Duodenal mucosa (tissue), 2 donors: ENCODE data around the gene WSB2.

Experiments used
- H3K27ac ChIP-seq: one replicate; pipeline ENCODE4 v1.7.0; 2013; ENCODE audit warnings: low read depth, low read length
- H3K27me3 ChIP-seq, 2 donors: one replicate each; pipeline ENCODE4 v1.7.0; 2013; ENCODE audit warnings: low read length in 2 of 2, control low read depth in 1 of 2; ENCODE audit not compliant: insufficient read depth in 2 of 2, control insufficient read depth in 1 of 2
- H3K36me3 ChIP-seq, 2 donors: one replicate each; pipeline ENCODE4 v1.7.0; 2013; ENCODE audit warnings: low read length in 2 of 2, control low read depth in 1 of 2; ENCODE audit not compliant: insufficient read depth in 2 of 2, control insufficient read depth in 1 of 2
- H3K4me1 ChIP-seq, 2 donors: one replicate each; pipeline ENCODE4 v1.7.0; 2013; ENCODE audit warnings: low read length in 2 of 2, control low read depth in 1 of 2; ENCODE audit not compliant: insufficient read depth in 2 of 2, control insufficient read depth in 1 of 2
- H3K4me3 ChIP-seq, 2 donors: one replicate each; pipeline ENCODE4 v1.7.0; 2013; ENCODE audit warnings: low read length in 2 of 2, low read depth in 1 of 2
- H3K9ac ChIP-seq, 2 donors: one replicate each; pipeline ENCODE4 v1.7.0; 2013; ENCODE audit warnings: low read length in 2 of 2, low read depth in 1 of 2
- H3K9me3 ChIP-seq, 2 donors: one replicate each; pipeline ENCODE4 v1.7.0; 2013; ENCODE audit warnings: low read length in 2 of 2, control low read depth in 1 of 2; ENCODE audit not compliant: control insufficient read depth in 1 of 2

WSB2 gene

GRCh38 chr12:118061011-118061872 lies at the start of gene WSB2:
TSS of gene WSB2 (minus strand) at chr12:118061179. CDS start at chr12:118061048, 131 bp downstream.
- H3K27me3 ChIP-seq = no peaks in the 10 kb centered on the region
- H3K9ac ChIP-seq = peak within 1 kb of the TSS; percentile 97 to 98
- peak within 1 kb of the TSS; percentile 92 for H3K27ac ChIP-seq
- peaks cover 0 to under 1% of the 10 kb centered on the region in 2 donors for H3K36me3 ChIP-seq
- peak within 1 kb of the TSS; percentile 90 to 91 for H3K4me3 ChIP-seq
- peaks cover 30 to 36% of the 10 kb centered on the region in 2 donors for H3K4me1 ChIP-seq
- H3K9me3 ChIP-seq = no peaks in the 10 kb centered on the region

- H3K4me1 ChIP-seq = peaks cover 0 to 16% of the 10 kb centered on the region in 2 donors
- H3K27ac ChIP-seq = no peak overlapping the region
- H3K9ac ChIP-seq = no peak overlapping the region
- no peaks in the 10 kb centered on the region for H3K9me3 ChIP-seq
- H3K4me3 ChIP-seq = no peak overlapping the region
- no peaks in the 10 kb centered on the region for H3K36me3 ChIP-seq
- no peaks in the 10 kb centered on the region for H3K27me3 ChIP-seq
Measured at GRCh38 chr12:118109088-118109487, 48.1 kb upstream of the WSB2 start.

GRCh38 chr12:118107694-118108093 lies 46.7 kb upstream of the WSB2 start:
- H3K4me1 ChIP-seq = peaks cover 0 to 17% of the 10 kb centered on the region in 2 donors
- H3K4me3 ChIP-seq = no peak overlapping the region
- H3K27ac ChIP-seq = no peak overlapping the region
- no peaks in the 10 kb centered on the region for H3K9me3 ChIP-seq
- H3K9ac ChIP-seq = no peak overlapping the region
- no peaks in the 10 kb centered on the region for H3K27me3 ChIP-seq
- H3K36me3 ChIP-seq = no peaks in the 10 kb centered on the region

- H3K4me3 ChIP-seq = no peak overlapping the region
Measured at GRCh38 chr12:118107011-118107410, 46.0 kb upstream of the WSB2 start.

GRCh38 chr12:118103601-118104382 lies 42.8 kb upstream of the WSB2 start, which contains the start of gene VSIG10:
TSS of gene VSIG10 (minus strand) at chr12:118104011. CDS start at chr12:118103671, 340 bp downstream.
- no peaks in the 10 kb centered on the region for H3K36me3 ChIP-seq
- no peaks in the 10 kb centered on the region for H3K27me3 ChIP-seq
- peaks cover 15 to 17% of the 10 kb centered on the region in 2 donors for H3K4me1 ChIP-seq
- H3K27ac ChIP-seq = peak within 1 kb of the TSS; percentile 50
- H3K9me3 ChIP-seq = no peaks in the 10 kb centered on the region
- H3K9ac ChIP-seq = peak within 1 kb of the TSS; percentile 75 to 81
- peak within 1 kb of the TSS; percentile 82 to 83 for H3K4me3 ChIP-seq

More at GRCh38 chr12:118107011-118107410, 46.0 kb upstream of the WSB2 start:
- Histone ChIP-seq H3K27ac (no peak overlapping the region), H3K4me1 (peaks cover 6 to 17% of the 10 kb centered on the region in 2 donors), H3K9ac (no peak overlapping the region), H3K27me3 (no peaks in the 10 kb centered on the region), H3K36me3 (no peaks in the 10 kb centered on the region), H3K9me3 (no peaks in the 10 kb centered on the region)

- H3K36me3 ChIP-seq = no peaks in the 10 kb centered on the region
- H3K9me3 ChIP-seq = no peaks in the 10 kb centered on the region
- H3K27me3 ChIP-seq = no peaks in the 10 kb centered on the region
- peak overlapping the region; percentile 82 to 83 for H3K4me3 ChIP-seq
- H3K4me1 ChIP-seq = peaks cover 12 to 19% of the 10 kb centered on the region in 2 donors
- H3K9ac ChIP-seq = peak overlapping the region; percentile 75 to 81
- H3K27ac ChIP-seq = peak overlapping the region; percentile 42
Measured at GRCh38 chr12:118103201-118103600, 42.2 kb upstream of the WSB2 start.

- no peaks in the 10 kb centered on the region for H3K36me3 ChIP-seq
- no peaks in the 10 kb centered on the region for H3K9me3 ChIP-seq
- H3K4me3 ChIP-seq = peak overlapping the region; percentile 82 to 83
- H3K4me1 ChIP-seq = peaks cover 9 to 23% of the 10 kb centered on the region in 2 donors
- H3K27ac ChIP-seq = no peak overlapping the region
- H3K27me3 ChIP-seq = no peaks in the 10 kb centered on the region
- peak overlapping the region; percentile 75 to 81 for H3K9ac ChIP-seq
Measured at GRCh38 chr12:118102609-118103008, 41.6 kb upstream of the WSB2 start.

- peak overlapping the region; percentile 82 to 83 for H3K4me3 ChIP-seq
- no peak overlapping the region for H3K27ac ChIP-seq
- no peak overlapping the region for H3K9ac ChIP-seq
Measured at GRCh38 chr12:118102070-118102469, 41.1 kb upstream of the WSB2 start.

GRCh38 chr12:118101051-118101450 lies 40.1 kb upstream of the WSB2 start:
- Histone ChIP-seq H3K9ac (no peak overlapping the region), H3K27ac (no peak overlapping the region), H3K27me3 (no peaks in the 10 kb centered on the region), H3K36me3 (no peaks in the 10 kb centered on the region), H3K4me3 (no peak overlapping the region), H3K4me1 (peaks cover 5 to 23% of the 10 kb centered on the region in 2 donors), H3K9me3 (no peaks in the 10 kb centered on the region)

More at GRCh38 chr12:118102070-118102469, 41.1 kb upstream of the WSB2 start:
- Histone ChIP-seq H3K36me3 (no peaks in the 10 kb centered on the region), H3K4me1 (peaks cover 6 to 23% of the 10 kb centered on the region in 2 donors), H3K9me3 (no peaks in the 10 kb centered on the region), H3K27me3 (no peaks in the 10 kb centered on the region)
